GM19468 (cell line): Measurements from ENCODE around the gene FABP3.

ENCODE experiments used
- ATAC-seq: cut with Tn5 transposase; IDR thresholded peaks from one replicate; pipeline ENCODE4 v1.9.1; 2021; ENCODE audit warnings: mild to moderate bottlenecking, moderate library complexity, moderate number of reproducible peaks; ENCODE audit not compliant: unreplicated experiment; ENCODE audit errors: extremely low read depth

Gene FABP3

GRCh38 chr1:31373056-31373896, at the start of gene FABP3:
Gene FABP3, minus strand, starts transcription at chr1:31373076. Its CDS starts 62 bp downstream, at chr1:31373014.
- no peak for ATAC-seq

DNA sequence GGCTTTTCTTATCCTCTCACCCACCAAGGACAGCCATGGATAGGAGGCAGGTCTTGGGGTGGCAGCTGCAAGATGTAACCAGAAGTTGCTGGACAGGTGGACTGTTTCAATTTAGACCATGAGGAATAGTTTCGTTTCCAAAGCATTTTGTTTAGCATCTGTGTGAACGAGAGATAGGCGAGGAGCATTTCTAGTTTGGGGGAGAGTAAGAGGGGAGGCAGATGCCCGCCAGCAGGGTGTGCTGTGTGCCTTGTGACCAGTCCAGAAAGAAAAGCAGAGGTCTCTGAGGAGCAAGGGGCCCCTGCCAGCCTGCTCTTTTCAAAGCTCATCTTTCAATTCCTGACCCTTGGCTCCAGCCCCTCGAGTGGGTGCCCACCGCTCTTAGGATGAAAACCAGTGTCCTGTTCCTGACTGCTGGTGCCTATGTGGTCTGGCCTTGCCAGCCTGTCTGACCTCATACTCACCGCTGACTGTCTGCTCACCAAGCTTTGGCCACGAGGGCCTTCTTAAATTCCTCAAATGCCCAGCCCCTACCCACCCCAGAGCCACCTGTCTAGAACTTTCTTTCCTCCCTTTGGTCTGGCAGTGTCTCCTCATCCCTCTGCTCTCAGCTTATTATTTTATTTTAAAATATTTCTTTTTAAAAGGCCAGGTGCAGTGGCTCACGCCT, 48.6 kb upstream of the FABP3 start:
- no peak for ATAC-seq

DNA sequence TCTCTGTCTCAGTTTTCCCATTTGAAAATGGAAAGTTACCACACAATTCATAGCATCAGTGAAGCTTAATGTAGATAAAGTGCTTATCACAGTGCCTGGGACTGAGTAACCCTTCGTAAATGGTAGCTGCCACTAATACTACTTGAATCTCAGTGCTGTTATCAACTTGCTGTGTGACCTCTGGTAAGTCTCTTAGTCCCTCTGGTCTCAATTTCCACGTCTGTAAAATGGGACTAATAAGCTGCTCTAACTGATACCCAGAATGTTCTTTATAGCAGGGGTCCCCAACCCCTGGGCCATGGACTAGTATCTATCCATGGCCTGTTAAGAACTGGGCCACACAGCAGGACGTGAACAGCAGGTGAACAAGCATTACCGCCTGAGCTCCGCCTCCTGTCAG, 47.8 kb upstream of the FABP3 start:
- ATAC-seq: no peak

GRCh38 chr1:31418626-31419323, 45.9 kb upstream of the FABP3 start:
- no peak for ATAC-seq

DNA sequence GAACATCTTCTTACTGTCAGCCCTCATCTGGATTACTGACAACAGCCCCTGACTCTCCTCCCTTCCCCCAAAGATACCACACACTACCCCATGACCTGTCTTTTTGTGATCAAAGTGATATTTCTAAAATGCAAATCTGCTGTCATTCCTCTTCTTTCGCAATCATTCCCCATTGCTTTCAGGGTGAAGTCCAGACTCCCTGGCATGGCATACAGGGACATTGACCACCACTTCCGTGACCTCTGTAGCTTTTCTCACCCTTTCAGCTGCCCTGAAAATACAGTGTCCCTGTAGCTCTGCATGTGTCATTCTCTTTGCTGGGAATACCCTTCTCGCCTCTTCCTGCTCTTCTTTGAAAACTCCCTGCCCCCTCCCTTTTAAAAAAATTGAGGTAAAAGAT, 44.3 kb upstream of the FABP3 start:
- ATAC-seq: no peak

DNA sequence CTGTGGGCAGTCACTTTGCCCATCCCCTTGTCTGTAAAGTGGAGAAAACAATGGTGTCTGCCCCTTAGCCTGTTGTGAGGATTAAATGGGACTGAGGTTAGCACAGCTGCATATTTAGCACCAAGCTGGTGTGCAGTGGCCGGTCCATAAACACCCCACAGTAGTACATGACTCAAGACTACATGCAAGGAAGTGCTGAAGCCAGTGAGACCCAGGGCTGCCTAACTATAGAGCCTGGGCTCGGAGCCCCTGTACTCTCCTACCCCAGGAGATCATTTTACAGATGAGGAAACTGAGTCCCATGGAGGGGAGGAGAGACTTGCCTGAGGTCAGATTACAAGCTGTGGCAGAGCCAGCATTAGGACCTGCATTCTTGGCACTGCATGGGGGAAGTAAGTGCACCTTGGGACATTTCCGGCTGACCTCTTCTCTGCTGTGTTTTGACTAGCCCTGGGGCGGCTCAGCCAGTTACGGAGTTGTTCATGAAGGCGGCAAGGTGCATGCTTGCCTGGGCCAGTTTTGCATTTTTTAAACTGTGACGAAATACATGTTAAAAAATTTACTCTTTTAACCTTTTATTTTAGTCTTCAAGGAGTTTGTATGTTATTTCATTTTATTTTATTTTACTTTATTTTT, 43.3 kb upstream of the FABP3 start:
- no peak for ATAC-seq

DNA sequence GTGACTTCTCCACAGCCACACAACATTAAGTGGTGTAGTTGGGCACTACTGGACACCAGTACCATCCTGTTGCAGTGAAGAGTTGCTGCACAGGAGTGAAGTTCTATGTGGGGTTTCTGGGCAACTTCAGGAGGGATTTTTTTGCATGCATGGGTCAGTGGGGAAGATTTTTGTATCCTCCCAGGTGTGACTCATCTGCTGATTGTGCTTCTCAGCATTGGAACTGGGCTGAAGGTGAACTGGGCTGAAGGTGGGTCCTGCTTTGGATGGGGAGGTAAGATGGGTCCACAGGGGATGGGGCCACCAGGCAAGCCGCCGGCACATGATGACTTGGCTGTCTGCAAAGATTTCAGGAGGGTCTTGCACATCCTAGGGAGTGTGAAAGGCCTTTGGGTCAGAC, 42.8 kb upstream of the FABP3 start:
- ATAC-seq: no peak

- no peak for ATAC-seq
These were observed 42.1 kb upstream of the FABP3 start for GRCh38 chr1:31414980-31415370.

GRCh38 chr1:31413405-31414001, 40.6 kb upstream of the FABP3 start:
- no peak for ATAC-seq

DNA sequence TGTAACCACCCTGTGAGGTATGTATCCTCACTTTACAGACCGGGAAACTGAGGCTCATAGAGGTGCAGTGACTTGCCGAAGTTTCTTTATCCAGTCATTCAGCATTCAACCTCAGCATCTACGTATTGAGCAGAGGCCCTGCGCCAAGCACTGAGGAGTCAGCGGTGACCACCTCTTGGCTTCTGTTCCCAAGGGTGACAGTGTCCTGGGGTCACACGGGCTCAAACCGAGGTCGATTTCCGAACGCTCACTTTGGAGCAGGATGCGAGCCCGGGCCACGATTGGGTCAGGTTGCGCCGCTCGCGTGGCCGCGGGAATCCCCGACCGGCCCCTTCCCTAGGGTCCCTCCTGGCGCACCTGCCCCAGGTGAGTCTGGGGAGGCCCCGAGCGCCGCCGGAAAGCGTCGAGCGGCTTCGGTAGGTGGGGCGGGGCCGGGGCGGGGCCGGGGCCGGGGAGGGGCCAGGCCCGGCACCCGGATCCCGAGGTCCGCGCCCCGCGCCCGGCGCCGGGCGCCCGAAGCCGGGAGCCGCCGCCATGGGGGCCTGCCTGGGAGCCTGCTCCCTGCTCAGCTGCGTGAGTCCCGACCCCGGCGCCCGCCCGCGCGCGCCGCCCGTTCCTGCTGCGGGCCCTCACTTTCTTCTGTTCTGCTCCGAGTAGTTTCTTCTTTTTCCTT, 40.0 kb upstream of the FABP3 start, which contains the start of gene SERINC2:
SERINC2 (plus strand) TSS at position 482 of the 673 bp plus-strand sequence; CDS start at position 535, 53 bp downstream.
- ATAC-seq: no peak

- ATAC-seq: no peak
These were observed 39.3 kb upstream of the FABP3 start for GRCh38 chr1:31412205-31412604.

- no peak for ATAC-seq
These were observed 38.0 kb upstream of the FABP3 start for GRCh38 chr1:31410871-31411270.

- ATAC-seq: no peak
These were observed 37.3 kb upstream of the FABP3 start for GRCh38 chr1:31409946-31410858.

GRCh38 chr1:31408788-31409318, 36.0 kb upstream of the FABP3 start:
- no peak for ATAC-seq

DNA sequence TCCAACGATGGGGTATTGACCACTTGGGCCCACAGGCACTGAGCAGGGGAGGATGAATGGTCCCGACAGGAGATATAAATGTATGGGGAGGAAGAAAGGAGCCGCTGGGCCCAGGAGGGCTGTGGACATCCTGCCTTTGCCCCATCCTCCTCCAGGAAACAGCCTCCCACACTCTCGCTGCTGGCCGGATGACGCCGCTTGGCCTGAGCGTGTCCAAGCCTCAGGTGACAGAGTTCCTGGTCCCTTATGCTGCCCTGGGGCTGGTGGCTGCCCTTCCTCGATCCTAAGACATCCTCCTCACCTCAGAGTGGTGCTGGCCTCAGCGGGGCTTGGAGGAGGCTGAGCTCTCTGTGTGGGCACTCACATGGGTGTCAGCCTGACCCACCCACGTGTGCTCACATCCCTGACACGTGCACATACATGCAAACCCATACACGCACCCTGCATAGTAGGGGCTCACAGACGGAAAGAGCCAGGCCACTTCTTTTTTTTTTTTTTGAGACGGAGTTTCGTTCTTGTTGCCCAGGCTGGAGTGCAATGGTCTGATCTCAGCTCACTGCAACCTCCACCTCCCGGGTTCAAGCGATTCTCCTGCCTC, 34.3 kb upstream of the FABP3 start:
- no peak for ATAC-seq

- no peak for ATAC-seq
These were observed 32.8 kb upstream of the FABP3 start for GRCh38 chr1:31405578-31406245.

- no peak for ATAC-seq
These were observed 28.4 kb upstream of the FABP3 start for GRCh38 chr1:31401241-31401640.
